DOHH2 (cell line): ENCODE results near the gene SYNCRIP.

Experiments used
- EZH2phosphoT487 ChIP-seq: fragments of 200-600 bp; sonication (generic); IDR thresholded peaks from 2 replicates; pipeline ENCODE4 v1.6.1; 2017; ENCODE audit warnings: borderline replicate concordance, mild to moderate bottlenecking, antibody characterized with exemption, low read length, moderate library complexity, mixed read lengths
- TF ChIP-seq, protein P1 (sequence below): fragments of 200-600 bp; sonication (generic); IDR thresholded peaks from one replicate; pipeline ENCODE4 v1.5.1; 2014; ENCODE audit warnings: antibody characterized with exemption, mild to moderate bottlenecking, low read depth, low read length; ENCODE audit not compliant: poor library complexity, severe bottlenecking

DNA sequence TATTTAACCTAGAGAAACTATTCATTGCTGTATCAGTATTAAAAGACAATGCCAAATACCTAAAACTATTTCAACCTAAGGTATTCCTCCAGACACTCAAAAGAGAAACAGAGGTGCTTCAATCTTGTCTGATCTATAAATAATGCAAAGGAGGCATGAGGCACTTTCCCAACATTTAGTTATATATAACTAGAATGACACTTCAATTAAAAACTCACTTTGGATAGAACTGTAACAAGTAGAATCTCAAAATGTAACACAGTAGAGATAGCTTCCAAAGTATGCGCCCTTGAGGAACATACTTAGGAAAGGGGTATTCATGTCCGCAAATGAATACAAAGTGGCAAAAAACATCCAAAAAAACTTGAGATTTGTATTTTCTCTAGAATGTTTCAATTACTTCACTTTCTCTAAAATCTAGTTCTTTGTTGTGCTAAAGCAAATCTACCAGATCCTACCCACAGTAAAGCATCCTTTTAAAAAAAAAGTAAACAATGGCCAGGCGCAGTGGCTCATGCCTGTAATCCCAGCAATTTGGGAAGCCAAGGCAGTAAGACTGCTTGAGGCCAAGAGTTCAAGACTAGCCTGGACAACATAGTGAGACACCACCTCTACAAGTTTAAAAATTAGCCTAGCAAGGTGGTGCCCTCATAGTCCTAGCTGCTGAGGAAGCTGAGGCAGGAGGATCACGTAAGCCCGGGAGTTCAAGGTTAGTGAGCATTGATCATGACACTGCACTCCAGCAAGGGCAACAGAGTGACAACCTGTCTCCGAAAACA lies 10.3 kb downstream of the SYNCRIP start:
- TF ChIP-seq, protein P1, sequence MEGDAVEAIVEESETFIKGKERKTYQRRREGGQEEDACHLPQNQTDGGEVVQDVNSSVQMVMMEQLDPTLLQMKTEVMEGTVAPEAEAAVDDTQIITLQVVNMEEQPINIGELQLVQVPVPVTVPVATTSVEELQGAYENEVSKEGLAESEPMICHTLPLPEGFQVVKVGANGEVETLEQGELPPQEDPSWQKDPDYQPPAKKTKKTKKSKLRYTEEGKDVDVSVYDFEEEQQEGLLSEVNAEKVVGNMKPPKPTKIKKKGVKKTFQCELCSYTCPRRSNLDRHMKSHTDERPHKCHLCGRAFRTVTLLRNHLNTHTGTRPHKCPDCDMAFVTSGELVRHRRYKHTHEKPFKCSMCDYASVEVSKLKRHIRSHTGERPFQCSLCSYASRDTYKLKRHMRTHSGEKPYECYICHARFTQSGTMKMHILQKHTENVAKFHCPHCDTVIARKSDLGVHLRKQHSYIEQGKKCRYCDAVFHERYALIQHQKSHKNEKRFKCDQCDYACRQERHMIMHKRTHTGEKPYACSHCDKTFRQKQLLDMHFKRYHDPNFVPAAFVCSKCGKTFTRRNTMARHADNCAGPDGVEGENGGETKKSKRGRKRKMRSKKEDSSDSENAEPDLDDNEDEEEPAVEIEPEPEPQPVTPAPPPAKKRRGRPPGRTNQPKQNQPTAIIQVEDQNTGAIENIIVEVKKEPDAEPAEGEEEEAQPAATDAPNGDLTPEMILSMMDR, result no peak
- no peak for TF ChIP-seq EZH2phosphoT487
